ENCODE results near the gene MCUB. TPM values are rescaled to one million over a fixed set of nuclear protein-coding genes. Genes with fewer than 3 reads are reported as not detected.
A peak's percentile ranks its signal among the peaks of the same experiment; 100 is the strongest.

The MCUB gene
- total RNA-seq, 2 donors from 2014 or later = 17.4 to 18.9 TPM

DNA sequence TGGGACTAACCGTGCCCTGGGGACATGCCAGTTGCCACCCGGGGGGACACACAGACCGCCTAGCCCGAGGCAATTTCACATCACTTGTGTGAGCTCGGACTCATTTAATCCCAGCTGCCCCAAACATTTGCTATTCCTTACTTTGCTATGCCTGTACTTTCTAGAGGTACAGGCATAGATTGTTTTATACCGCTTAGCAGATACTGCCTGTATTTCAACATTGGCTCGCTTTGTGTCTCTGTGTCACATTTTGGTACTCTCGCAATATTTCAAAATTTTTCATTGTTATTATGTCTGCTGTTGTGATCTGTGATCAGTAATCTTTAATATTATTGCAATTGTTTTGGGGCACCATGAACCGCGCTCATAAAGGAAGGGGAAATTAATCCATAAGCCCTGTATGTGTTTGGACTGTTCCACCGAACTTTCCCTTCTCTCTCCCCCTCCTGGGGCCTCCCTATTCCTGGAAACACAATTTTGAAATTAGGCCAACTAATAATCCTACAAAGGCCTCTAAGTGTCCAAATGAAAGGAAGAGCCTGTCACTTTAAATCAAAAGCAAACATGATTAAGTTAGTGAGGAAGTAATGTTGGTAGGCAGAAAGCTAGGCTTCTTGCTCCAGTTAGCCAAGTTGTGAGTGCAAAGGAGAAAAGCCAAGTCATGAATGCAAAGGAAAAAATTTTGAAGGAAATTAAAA lies 143.8 kb downstream of the MCUB start:
- no peak for DNase-seq (ENCODE audit: low spot score)
- intact Hi-C loops (cut with DNase I) = loop anchor here in 1 of 2 donors (5.0 kb wide), 1 partner anchor 113 kb away; the partner anchor contains the start of gene GAR1

DNA sequence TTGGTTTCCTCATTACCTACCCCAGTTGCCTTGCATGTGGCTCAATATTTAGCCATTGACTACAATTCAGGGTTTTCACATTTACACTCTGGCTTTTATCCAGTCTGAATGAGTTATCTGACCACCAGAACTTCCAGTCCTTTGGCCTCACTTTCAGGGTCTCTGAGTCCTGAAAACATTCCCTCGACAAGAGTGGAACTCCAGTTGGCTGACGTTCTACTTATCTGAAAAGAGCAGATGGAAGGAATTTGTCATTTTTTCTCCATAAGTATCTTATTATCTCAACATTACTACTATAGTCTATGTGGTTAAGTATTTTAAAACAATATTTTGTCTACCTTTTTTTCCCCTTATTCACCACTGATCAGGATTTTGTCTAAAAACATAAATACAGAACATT lies 148.4 kb downstream of the MCUB start:
- intact Hi-C loops (cut with DNase I) = no loop called here
- DNase-seq (ENCODE audit: low spot score) = no peak

DNA sequence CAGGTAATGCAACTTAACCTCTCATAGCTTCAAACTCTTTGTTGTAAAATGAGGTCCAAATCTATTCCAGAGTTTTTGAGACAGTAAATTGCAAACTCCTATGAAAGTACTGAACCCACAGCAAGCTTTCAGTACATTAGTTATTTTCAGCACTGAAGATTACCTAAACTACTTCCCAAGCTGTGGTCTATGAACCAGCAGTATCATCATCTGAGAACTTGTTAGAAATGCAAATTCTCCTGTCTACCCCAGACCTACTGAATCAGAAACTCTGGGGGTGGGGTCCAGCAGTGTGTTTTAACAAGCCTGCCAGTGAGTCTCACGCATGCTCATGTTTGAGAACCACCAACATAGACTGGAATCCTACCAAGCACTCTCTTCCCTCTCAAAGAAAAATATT lies 148.9 kb downstream of the MCUB start:
- no peak for DNase-seq (ENCODE audit: low spot score)
- intact Hi-C loops (cut with DNase I) = no loop called here

DNA sequence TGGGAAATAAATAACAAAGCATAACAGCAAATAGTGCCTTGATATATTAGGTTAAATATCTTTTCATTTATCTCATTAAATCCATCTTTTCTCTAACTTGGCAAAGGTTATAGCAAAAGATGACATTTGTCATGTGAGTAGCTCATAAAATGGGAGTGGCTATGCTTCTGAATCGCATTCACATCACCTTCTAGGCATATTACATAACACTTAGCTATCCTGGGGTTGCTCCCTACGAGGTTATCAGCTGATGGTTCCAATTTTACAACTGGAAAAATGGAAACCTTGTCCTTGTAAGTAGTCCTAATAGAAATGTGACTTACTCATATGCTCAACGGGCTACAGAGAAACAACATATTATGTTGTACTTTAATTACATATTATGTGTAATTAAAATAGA lies 153.5 kb downstream of the MCUB start:
- intact Hi-C loops (cut with DNase I) = no loop called here
- no peak for DNase-seq (ENCODE audit: low spot score)

DNA sequence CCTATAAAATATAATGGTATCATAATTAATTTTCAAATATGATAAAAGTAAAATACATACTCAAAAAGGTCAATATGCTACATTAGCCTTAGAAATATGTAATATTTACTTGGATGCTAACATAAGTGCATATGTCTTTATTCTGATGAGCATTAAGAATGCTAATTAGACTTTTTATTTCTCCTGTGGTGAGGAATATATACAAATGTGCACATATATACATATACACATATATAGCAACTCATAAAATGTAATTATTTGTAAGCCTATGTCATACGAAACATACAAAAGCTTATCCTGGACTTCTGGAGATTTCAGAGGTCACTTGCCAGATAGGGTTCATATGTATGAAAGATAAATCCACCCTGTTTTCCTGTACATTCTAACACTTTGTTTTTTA lies 158.7 kb downstream of the MCUB start:
- DNase-seq (ENCODE audit: low spot score) = no peak
- intact Hi-C loops (cut with DNase I) = no loop called here

DNA sequence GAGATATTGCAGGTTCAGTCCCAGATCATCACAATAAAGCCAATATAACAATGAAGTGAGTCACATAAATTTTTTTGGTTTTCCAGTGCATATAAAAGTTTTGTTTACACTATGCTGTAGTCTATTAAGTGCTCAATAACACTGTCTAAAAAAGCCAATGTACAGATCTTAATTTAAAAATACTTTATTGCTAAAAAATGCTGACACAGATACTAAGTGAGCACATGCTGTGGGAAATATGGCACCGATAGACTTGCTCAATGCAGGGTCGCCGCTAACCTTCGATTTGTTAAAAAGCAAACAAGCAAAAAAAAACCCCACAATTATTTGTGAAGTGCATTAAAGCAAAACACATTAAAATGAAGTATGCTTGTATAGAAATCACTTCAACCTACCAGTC lies 159.6 kb downstream of the MCUB start:
- intact Hi-C loops (cut with DNase I) = no loop called here
- no peak for DNase-seq (ENCODE audit: low spot score)

DNA sequence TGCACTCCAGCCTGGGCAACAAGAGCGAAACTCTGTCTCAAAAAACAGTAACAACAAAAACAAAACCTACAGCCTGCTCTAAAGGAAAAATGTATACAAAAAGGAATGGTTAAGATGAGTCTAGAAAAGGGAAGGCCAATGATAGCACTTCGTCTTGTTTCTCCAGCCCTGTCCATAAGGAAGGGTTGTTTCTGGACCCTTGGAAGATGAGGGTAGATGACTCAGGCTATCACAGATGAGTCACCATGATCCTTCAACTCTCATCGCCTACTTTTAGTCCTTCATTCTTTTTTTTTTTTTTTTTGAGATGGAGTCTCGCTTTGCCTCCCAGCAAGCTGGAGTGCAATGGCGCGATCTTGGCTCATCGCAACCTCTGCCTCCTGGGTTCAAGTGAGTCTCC lies 161.0 kb downstream of the MCUB start:
- intact Hi-C loops (cut with DNase I) = no loop called here
- no peak for DNase-seq (ENCODE audit: low spot score)

DNA sequence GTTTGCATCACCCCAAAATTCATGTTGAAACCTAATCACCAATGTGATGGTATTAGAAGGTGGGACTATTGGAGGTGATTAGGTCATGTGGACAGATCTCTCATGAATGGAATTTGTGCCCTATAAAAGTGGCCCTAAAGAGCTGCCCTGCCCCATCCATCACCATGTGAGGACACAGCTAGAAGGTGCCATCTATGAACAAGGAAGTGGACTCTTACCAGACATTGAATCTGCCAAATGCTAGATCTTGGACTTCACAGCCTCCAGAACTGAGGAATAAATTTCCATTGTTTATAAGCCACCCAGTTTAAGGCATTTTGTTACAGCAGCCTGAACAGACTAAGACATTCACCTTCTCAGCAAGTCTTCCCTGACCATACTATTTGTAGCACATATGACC lies 162.3 kb downstream of the MCUB start:
- no peak for DNase-seq (ENCODE audit: low spot score)
- intact Hi-C loops (cut with DNase I) = no loop called here

DNA sequence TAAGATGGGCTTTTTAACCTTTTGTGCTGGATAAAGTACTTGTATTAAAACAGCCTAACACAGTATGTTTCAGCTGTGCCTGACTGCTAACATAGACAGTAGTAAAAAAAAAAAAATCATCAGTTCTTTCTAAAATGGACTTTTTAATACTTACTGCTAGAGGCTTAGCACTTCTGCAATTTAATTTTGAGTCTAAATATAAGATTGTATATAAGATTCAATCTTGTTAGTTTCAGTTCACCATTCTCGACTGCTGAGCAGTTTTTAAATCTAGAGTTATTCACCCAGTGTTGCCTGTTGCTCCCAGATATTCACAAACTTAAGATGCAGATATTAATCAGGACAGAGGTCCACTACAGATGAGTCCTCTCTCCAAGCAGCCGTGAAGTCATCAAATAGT lies 163.1 kb downstream of the MCUB start:
- intact Hi-C loops (cut with DNase I) = no loop called here
- no peak for DNase-seq (ENCODE audit: low spot score)

DNA sequence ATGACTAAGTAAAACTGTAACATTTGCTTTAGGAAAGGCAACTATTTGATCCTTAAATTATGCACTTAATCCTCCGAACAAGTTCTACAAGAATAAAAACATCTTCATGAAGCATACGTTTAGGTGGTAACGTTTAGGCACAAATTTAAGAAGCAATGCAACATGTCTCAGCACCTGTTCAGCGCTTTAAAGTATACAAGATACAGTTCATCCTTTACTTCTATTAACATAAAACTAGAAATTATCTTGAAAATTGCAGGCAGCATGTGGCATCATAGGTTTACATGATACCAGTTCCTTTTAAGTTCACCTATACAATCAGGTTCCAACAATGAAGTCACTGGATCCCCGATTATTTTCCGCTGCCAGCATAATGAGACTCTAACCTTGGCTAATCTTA lies 168.3 kb downstream of the MCUB start:
- no peak for DNase-seq (ENCODE audit: low spot score)
- intact Hi-C loops (cut with DNase I) = no loop called here

DNA sequence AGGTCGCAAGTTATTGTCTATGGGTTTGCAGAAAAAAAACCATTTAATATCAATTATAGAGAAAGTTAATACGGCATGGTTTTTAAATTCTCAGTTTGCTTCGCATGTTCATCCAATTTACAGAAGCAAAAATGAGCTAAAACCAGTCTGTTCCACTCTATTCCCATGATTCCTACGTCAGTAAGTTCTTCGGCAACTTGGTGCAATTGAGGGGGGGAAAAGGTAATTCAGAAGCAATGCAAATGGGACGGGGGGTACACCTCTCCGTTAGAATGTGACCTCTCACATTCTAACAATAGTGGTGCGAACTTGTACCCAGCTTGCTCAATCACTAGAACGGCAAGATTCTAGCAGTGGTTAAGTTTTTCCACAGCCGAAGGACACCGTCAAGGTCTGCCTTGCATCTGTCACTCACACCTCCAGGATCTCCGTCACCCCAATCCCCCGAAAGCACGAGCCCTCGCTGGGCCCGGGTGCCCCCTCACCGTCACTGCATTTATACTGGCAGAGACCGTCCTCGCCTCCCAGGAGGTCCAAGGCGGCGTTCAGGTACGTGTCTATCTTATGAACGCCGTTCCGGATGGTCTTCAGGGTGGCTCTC lies 169.2 kb downstream of the MCUB start:
- intact Hi-C loops (cut with DNase I) = no loop called here
- DNase-seq (ENCODE audit: low spot score) = no peak

DNA sequence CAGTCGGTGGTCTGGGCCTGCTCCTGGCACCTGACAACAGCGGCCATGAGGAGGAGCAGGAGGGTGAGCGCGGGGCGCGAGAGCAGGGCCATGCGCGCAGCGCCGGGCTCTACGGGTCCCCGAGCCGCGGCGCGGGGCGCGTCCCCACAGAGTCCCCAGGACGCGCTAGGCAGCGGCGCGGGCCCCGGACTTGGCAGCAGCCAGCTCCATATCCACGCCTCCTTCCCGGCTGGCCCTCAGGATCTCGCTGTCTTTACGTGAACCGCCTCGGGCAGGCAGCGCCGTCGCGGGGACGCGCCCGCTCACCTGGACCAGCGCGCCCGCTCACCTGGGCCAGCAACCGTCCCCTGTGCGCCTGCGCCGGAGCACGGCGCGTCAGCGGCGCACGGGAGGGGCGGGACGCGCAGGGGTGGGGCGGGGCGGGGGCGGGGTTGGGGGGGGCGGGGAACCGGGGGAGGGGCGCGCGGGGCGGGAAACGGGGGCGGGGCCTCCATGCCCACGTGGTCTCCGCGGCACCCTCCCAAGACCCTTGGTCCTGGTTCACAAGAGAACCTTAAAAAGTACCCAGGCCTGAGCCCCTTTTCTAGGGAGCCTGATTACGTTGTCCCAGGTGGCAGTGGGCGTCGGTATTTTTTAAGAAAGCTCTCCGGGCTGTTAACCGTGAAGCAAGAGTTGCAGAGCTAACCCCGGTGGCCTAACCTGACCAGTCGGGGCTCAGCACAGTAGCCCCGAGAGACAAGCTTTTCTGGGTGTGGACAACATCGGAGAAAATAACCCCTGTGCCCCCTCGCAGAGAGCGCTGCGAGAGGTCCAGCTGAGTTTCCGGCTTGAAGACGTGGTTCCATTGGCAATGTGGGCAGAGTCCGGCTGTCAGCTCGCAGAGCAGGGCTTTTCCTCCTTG lies 169.9 kb downstream of the MCUB start, which contains the start of gene PLA2G12A:
PLA2G12A (minus strand) TSS at position 353 of the 901 bp plus-strand sequence; CDS start at position 92, 261 bp downstream.
- intact Hi-C loops (cut with DNase I) = no loop called here
- peak; percentile 89 for DNase-seq (ENCODE audit: low spot score)

DNA sequence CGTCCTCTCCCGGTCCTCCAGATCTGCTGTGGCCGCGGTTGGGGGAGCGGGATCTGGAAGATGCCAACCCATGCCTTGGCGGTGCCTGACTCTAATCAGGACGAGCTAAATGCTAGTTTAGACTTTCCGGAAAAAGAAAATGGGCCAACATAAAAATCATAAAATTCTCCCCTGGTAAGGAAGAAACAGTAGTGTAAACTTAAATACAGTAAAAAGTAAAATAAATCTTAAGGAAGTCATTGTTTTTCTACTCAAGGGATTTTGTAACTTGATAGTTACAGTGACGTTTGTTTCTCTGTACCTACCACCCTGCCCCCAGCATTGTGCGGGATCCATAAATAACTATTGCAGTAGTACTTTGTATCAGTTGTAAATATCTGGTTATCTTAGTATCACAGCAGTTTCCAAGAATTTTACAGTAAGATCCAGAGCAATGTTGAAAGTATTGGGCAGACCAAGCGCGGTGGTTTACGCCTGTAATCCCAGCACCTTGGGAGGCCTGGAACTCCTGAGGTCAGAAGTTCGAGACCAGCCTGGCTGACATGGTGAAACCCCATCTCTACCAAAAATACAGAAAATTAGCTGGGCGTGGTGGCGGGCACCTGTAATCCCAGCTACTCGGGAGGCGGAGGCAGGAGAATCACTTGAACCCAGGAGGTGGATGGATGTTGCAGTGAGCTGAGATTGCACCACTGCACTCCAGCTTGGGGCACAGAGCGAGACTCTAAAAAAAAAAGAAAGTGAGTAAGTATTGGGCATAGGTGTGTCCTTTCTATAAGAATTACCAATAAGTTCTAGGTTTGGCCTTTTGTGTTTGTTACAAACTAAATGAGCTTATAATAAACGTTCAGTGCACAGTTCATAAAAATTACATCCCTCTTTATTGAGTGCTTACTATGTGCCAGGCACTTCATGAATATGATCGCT lies 170.8 kb downstream of the MCUB start:
- intact Hi-C loops (cut with DNase I) = no loop called here
- DNase-seq (ENCODE audit: low spot score) = no peak

DNA sequence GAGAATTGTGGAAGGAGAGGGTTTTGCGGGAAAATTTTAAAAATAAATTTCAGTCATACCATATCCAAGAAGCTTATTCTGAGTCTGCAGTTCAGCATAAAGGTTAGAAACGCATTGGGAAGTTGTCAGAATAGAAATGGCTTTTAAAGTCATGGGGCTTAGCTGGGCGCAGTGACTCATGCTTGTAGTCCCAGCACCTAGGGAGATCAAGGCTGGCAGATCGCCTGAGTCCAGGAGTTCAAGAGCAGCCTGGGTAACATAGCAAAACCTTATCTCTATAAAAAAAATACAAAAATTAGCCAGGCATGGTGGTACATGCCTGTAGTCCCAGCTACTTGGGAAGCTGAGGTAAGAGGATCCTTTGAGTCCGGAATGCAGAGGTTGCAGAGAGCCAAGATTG lies 173.7 kb downstream of the MCUB start:
- intact Hi-C loops (cut with DNase I) = no loop called here
- no peak for DNase-seq (ENCODE audit: low spot score)

DNA sequence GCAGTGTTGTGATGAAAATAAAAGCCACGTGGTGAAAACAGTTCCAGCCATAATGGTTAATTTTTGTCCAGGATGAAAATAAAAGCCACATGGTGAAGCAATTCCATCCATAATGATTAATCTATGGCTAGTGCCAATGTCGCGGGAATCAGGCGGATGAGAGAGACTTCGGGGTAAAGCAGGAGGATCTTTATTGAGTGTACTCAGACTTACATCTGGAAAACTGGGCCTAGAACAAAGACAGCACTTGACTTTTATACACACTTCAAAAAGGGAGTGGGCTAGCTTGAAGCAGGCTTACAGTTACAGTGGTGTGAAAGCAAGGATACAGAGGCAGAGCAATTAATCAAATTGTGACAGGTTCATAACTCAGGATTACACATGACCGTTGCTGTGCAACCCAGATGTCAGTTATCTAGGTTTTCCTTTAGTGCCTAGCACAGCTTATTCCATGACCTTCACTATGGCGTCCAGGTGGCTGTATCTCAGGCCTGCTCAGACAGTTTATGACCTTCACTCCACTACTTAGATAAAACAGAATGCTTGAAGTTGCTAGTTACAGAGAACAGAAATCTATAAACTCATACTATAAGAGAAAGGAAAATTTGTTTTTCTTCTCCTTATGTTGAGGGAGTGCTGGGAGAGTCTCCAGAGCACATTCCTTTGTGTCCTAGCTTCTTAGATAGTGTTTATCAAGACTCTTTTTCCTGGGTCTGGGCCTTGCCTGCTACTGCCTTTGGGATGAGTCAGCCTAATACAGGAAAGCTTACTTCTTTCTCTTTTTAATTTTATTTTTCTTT lies 175.7 kb downstream of the MCUB start:
- intact Hi-C loops (cut with DNase I) = no loop called here
- no peak for DNase-seq (ENCODE audit: low spot score)
